ENCODE measurements around the gene LKAAEAR1.
A peak's percentile ranks its signal among the peaks of the same experiment; 100 is the strongest.

Gene LKAAEAR1

DNA sequence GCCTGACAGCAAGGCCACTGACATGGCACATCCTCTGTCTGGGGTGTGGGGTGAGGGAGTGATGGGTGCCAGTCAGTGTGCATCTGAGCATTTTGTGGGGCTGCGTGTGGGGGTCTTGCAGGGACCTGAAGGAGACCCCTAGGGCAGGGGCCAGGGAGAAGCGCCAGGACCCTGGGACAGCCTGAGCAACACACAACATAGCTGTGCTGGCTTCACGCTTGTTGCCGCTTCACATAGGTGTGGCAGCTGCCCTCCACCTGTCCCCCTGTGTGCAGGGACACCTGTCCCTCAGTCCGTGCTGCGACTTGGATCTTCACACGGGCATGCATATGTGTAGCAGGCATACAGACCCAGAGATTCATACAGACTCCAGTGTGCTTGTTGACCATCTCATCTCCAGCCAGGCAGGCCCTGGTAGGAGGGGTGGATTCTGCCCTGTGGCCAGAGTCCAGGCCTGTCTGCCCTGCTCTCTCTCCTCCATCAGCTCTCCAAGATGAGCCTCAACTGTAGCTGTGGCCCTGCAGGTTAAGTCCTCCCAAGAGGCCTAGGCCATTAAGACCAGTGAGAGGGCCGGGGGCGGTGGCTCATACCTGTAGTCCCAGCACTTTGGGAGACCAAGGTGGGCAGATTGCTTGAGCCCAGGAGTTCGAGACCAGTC is 26.3 kb upstream of the LKAAEAR1 start:
- DNase-seq = no peak

- DNase-seq = no peak
Observed at GRCh38 chr20:64109831-64110391, 25.7 kb upstream of the LKAAEAR1 start.

DNA sequence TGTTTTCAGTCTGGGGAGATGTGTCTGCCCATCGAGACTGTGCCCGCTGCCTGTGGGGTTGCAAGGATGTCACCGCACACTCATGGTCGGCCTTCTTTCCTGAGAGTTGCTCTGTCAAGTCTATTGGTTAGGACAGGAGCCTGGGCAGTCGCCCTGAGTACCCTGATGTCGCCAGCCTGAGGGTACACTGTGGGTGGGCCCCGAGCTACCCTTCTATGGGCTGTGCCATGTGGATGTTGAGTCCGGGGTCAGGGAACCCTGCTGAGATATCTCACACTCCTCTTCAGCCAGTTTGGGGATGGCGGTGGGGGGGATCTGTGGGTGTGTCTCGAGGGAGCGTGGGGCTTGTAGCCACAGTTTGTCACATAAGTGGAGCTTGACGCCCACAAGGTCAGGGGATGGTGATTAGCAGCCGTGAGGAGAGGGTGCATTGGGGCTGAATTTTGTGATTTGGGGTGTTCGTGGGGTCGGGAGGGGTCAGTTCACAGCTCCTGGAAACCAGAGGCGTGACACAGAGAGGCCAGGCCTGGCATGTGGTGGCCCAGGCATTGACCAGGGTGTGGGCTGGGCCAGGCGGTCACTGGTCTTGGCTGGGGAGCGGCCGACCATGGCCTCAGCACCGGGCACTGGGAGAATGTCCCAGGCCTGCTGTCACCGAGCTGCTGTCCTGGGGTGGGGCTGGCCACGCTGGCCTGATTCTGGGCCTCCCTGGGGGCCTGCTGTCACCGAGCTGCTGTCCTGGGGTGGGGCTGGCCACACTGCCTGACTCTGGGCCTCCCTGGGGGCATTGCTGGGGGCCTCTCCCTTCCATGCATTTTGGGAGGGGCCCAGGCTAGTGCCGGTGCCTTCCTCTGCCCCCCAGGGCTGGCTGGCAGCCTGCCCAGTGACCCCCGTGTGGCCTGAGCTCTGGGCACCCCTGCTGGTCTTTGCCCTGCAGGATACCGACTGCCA is 24.8 kb upstream of the LKAAEAR1 start:
- DNase-seq = no peak

GRCh38 chr20:64107736-64108457 is 23.7 kb upstream of the LKAAEAR1 start:
- peak; percentile 77 for DNase-seq

DNA sequence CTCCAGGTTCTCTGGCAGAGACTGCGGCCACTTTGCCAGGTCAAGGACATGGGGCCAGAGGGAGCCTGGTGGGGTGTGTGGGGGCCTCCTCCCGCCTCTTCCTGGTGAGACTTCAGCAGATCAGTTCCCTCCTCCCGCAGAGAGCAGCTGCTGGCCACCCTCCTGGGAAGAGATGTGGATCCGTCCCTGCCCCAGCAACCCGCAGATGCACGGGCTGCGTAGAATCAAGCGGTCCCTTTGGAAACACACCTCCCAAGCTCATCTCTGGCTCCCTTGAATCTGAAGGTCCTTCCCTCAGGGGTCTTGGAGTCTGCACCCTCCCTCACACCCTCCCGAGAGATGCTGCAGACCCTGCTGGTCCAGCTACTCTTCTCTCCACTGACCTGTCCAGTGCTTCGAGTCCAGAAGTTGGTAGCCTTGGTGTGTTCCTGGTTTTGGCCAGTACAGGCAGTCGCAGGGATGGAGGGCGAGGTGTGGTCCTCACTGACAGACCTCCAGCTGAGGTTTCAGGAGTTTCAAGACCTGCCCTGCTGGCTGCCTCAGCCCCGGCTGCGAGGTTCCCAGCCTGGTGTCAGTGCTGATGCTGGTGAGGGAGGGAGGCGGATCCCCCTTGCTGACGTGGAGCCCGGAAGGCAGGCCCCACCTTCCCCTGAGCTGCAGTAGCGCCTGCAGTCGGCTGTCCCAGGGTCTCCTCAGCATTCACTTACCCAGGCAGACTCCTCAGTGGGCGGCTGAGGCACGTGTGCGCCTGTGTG is 23.0 kb upstream of the LKAAEAR1 start, which contains the start of gene NPBWR2:
TSS of gene NPBWR2 (minus strand) at position 585 of the 755 bp plus-strand sequence. CDS start 734 bp downstream, outside the sequence.
- DNase-seq = no peak

DNA sequence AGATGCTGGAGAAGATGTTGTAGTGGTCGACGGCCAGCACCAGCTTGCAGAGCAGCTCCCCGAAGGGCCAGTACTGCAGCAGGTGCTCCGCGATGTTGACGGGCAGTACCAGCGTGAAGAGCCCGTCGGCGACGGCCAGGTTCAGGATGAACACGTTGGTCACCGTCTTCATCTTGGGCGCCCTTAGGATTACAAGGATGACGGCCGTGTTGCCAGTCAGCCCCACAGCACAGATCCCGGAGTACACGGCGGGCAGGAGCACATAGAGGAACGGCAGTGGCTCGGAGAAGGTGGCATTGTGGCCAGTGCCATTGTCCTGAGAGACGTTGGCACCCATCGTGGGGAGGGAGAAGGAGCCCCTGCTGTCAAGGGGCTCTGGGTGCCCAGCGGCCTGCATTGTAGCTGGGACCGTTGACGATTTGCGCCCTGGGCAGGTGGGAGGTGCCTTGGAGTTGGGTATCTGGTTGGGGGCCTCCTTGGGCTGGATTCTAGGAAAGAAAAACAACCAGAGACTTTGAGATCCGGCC is 22.3 kb upstream of the LKAAEAR1 start:
- no peak for DNase-seq

DNA sequence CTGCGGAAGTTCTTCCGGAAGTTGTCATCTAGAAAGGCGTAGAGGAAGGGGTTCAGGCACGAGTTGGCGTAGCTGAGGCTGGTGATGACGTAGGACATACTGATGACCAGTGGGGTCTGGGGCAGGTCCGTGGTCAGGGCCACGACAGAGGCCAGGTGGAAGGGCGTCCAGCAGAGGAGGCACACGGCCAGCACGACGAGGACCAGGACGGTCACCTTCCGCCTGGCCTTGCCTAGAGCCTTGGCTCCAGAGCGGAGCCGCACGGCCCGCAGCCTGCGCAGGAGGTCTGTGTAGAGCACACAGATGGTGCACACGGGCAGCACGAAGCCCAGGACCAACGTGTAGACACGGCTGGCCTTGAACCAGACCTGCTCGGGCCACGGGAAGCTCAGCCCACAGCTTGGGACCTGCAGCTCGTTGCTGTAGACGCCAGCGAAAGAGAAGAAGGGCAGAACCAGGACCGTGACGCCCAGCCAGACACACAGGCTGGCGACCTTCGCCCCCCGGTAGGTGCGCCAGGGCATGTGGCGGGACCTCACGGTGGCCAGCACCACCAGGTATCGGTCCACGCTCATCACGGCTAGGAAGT is 21.7 kb upstream of the LKAAEAR1 start:
- DNase-seq = no peak

DNA sequence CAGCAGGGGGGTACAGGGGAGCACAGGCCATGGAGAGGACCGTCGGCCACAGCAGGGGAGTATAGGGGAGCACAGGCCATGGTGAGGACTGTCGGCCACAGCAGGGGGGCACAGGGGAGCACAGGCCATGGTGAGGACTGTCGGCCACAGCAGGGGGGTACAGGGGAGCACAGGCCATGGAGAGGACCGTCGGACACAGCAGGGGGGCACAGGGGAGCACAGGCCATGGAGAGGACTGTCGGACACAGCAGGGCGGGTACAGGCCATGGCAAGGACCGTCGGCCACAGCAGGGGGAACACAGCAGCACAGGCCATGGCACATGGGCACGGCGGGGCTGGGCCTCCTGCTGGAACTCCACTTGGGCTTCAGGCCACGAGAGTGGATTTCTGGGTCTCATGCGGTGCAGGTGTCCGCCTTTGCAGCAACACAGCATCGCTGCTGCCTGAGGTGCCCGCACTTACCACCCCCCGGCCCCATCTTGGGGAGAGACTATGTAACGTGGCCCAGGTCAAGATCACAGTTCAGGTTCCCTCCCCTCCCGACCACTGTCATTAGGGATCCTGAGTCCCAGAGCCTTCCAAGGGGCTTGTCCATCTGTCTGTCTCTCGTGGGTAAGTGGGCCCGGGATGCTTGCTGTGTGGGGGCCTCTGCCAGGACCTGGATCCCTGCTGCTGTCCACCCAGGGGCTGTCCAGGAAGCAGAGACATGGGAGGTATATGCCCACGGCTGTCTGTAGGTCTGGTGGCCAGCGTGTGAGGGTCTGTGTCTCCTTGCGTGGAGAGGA is 20.7 kb upstream of the LKAAEAR1 start:
- DNase-seq = no peak

DNA sequence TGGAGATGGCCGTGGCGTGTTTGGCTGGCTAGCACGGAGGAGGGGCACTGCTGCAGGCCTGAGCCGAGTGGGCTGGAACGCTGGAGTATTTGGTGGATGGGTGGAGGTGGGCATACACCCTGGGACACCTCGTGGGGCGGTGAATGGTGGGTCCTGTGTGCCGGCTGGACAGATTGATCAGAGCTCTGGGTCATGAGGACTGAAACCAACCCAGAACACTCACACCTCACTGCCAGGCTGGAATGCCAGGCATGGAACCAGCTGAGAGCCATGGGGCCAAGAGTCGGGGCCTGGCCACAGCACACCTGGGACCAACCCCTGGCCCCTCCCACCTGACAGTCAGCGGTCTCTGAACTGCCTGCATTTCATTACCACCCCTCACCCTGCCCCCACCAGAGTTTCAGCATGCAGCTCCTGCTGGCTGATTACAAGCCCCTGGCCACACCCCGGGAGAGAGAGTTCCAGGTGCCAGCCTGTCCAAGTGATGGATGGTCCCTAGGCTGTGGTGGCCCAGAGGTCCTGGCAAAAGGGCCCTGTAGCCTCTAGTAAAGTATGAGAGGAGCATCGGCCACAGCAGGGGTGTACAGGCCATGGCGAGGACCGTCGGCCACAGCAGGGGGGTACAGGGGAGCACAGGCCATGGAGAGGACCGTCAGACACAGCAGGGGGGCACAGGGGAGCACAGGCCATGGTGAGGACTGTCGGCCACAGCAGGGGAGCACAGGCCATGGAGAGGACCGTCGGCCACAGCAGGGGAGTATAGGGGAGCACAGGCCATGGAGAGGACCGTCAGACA is 19.9 kb upstream of the LKAAEAR1 start:
- DNase-seq = no peak

GRCh38 chr20:64102647-64103354 is 18.6 kb upstream of the LKAAEAR1 start:
- DNase-seq = no peak

DNA sequence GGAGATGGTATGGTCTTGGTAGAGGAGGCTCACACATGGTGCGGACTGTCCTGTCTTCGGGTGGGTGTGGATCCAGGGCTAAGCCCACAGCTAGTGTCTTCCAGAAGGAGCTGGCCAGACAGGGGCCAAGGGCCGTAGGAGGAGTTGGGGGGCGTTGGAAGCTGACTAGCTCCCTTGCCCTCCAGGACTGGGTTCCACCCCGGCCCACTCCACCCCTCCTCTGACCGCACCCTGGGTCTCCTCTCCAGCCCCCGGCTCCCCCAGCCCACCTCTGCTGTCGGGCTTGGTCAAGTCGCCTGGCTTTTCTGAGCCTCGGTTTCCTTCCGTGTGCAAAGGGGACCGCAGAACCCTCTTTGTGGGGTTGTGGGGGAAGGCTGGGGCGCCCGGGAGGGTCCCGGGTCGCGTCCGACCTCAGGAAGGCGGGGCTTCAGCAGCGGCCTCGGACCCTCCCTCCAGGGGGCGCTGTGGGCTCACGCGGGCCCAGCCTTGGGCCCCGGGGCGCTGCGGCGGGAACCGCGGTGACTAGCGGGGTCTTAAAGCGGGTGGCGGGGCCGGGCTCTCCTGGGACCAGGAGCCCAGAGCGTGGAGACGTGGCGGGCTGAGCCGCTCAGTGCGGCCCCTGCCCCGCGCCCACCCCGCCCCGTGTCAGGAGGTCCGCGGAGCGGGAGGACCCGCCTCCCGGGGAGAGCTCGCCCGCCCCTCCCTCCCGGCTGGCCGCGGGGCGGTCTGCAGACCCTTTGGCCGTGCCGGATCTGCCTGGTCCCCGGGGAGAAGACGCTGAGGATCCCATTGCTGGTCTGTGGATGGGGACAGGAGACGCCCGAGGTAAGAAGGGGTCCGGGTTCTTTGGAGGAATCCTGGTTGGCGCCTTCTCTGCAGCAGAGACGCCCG is 17.8 kb upstream of the LKAAEAR1 start:
- no peak for DNase-seq

- no peak for DNase-seq
Observed at GRCh38 chr20:64100946-64101688, 16.9 kb upstream of the LKAAEAR1 start.

- no peak for DNase-seq
Observed at GRCh38 chr20:64100566-64100888, 16.3 kb upstream of the LKAAEAR1 start.

DNA sequence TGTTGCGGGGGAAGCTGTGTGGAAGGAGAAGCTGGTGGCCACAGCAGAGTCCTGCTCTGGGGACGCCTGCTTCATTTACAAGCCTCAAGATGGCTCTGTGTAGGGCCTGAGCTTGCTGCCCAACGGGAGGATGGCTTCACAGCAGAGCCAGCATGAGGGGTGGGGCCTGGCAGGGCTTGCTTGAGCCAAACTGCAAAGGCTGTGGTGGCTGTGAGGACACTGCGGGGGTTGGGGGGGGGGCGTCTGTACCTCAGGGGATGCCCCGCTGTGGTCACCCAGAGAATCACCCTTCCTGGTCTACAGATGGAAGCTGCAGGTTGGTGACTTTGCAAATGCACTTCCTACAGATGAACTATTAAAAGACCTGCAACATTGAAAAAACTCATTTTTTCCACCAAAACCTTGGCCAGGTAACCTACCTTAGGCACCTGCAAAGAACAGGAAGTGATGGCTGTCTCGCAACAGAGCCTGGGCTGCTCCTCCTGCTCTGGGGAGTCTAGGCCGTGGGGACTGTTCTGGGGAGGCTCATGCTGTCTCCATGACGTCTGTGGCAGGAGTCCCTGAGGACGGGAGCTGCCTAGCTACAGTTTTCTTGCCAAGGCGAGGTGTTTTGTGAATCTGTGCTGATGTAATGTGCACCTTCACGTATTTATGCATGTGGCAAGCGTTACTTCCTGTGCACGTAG is 15.8 kb upstream of the LKAAEAR1 start:
- no peak for DNase-seq

DNA sequence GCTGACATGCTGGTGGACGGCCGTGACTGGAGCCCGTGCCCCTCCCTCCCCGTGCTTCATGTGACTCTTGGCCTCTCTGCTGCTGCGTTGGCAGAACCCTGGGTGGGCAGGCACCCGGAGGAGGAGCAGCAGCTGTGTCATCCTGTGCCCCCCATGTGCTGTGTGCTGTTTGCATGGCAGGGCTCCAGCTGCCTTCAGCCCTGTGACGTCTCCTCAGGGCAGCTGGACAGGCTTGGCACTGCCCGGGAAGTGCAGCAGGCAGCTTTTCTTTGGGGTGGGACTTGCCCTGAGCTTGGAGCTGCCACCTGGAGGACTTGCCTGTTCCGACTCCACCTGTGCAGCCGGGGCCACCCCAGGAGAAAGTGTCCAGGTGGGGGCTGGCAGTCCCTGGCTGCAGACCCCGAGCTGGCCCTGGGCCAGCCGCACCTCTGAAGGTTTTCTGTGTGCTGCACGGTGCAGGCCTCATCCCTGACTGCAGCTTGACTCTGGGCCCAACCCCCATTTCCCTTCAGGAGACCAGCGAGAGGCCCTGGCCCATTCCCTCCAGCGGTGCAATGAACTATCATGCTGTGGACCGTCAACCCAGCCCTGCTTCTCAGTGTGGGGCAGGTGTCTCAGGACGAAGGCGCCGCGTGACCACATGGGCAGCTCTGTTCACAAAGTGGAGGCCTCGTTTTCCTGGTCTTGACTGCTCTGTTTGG is 15.0 kb upstream of the LKAAEAR1 start:
- no peak for DNase-seq

DNA sequence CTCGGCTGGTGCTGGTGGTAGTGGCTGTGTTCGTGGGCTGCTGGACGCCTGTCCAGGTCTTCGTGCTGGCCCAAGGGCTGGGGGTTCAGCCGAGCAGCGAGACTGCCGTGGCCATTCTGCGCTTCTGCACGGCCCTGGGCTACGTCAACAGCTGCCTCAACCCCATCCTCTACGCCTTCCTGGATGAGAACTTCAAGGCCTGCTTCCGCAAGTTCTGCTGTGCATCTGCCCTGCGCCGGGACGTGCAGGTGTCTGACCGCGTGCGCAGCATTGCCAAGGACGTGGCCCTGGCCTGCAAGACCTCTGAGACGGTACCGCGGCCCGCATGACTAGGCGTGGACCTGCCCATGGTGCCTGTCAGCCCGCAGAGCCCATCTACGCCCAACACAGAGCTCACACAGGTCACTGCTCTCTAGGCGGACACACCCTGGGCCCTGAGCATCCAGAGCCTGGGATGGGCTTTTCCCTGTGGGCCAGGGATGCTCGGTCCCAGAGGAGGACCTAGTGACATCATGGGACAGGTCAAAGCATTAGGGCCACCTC is 14.3 kb upstream of the LKAAEAR1 start:
- no peak for DNase-seq

Measured in MV-4-11 (cell line).